SK-N-SH treated with all-trans-retinoic acid at 6 μM for 48 hours (cell line): Measurements from ENCODE around the gene PROZ.

Source experiments
- ATAC-seq: fragments of 200-7000 bp; cut with Tn5 transposase; 3 replicates; pipeline ENCODE4 v1.9.1; 2020; ENCODE audit warnings: mild to moderate bottlenecking, moderate library complexity
- ARNTL ChIP-seq: fragments of 450-650 bp; formaldehyde crosslinking; IDR thresholded peaks from 2 replicates; pipeline ENCODE4 v1.5.0; 2020; ENCODE audit warnings: low read depth, mild to moderate bottlenecking, moderate library complexity, borderline replicate concordance
- BACH2 ChIP-seq: fragments of 250-450 bp; sonication (Bioruptor Pico); IDR thresholded peaks from 2 replicates; pipeline ENCODE4 v1.9.0; 2021; ENCODE audit warnings: mild to moderate bottlenecking, borderline replicate concordance
- CSRNP3 ChIP-seq: fragments of 250-450 bp; sonication (Bioruptor Pico); IDR thresholded peaks from 2 replicates; pipeline ENCODE4 v1.5.1; 2021; ENCODE audit warnings: mild to moderate bottlenecking, moderate library complexity
- ESRRG ChIP-seq: fragments of 250-450 bp; sonication (Bioruptor Pico); IDR thresholded peaks from 2 replicates; pipeline ENCODE4 v1.6.1; 2021; ENCODE audit warnings: mild to moderate bottlenecking
- GLIS3 ChIP-seq: fragments of 250-450 bp; sonication (Bioruptor Pico); IDR thresholded peaks from 2 replicates; pipeline ENCODE4 v1.5.0; 2020; ENCODE audit warnings: mild to moderate bottlenecking, moderate library complexity
- ISL1 ChIP-seq: fragments of 250-450 bp; sonication (Bioruptor Pico); IDR thresholded peaks from 2 replicates; pipeline ENCODE4 v2.1.2; 2022; ENCODE audit warnings: mild to moderate bottlenecking, moderate library complexity
- OSR1 ChIP-seq: fragments of 250-450 bp; sonication (Bioruptor Pico); IDR thresholded peaks from 2 replicates; pipeline ENCODE4 v1.8.0; 2022; ENCODE audit warnings: moderate library complexity, mild to moderate bottlenecking, inconsistent platforms
- PATZ1 ChIP-seq: fragments of 250-450 bp; sonication (Bioruptor Pico); IDR thresholded peaks from 2 replicates; pipeline ENCODE4 v1.8.0; 2020; ENCODE audit warnings: mild to moderate bottlenecking, moderate library complexity, borderline replicate concordance
- POU6F1 ChIP-seq: fragments of 250-450 bp; sonication (Bioruptor Pico); IDR thresholded peaks from 2 replicates; pipeline ENCODE4 v1.8.0; 2021; ENCODE audit warnings: low read depth, mild to moderate bottlenecking, moderate library complexity, borderline replicate concordance
- PPARA ChIP-seq: fragments of 250-450 bp; sonication (Bioruptor Pico); IDR thresholded peaks from 2 replicates; pipeline ENCODE4 v1.5.0; 2020; ENCODE audit warnings: mild to moderate bottlenecking, borderline replicate concordance
- RARB ChIP-seq: fragments of 250-450 bp; sonication (Bioruptor Pico); IDR thresholded peaks from 2 replicates; pipeline ENCODE4 v1.8.0; 2021; ENCODE audit warnings: mild to moderate bottlenecking, moderate library complexity
- SNAI2 ChIP-seq: fragments of 250-450 bp; sonication (Bioruptor Pico); IDR thresholded peaks from 2 replicates; pipeline ENCODE4 v1.5.0; 2020; ENCODE audit warnings: mild to moderate bottlenecking, moderate library complexity
- TOX ChIP-seq: fragments of 250-450 bp; sonication (Bioruptor Pico); IDR thresholded peaks from 2 replicates; pipeline ENCODE4 v1.8.0; 2021; ENCODE audit warnings: mild to moderate bottlenecking, moderate library complexity, borderline replicate concordance
- TSHZ2 ChIP-seq: fragments of 250-450 bp; sonication (Bioruptor Pico); IDR thresholded peaks from 2 replicates; pipeline ENCODE4 v1.5.0; 2020; ENCODE audit warnings: mild to moderate bottlenecking, moderate library complexity
- ZNF565 ChIP-seq: fragments of 450-650 bp; formaldehyde crosslinking; conservative IDR thresholded peaks from 2 replicates; pipeline ENCODE4 v1.5.0; 2020; ENCODE audit warnings: low read depth, mild to moderate bottlenecking, moderate library complexity
- ZNF8 ChIP-seq: fragments of 450-650 bp; formaldehyde crosslinking; IDR thresholded peaks from 2 replicates; pipeline ENCODE4 v1.5.0; 2020; ENCODE audit warnings: mild to moderate bottlenecking, moderate library complexity

PROZ gene

GRCh38 chr13:113117335-113117872 lies 41.0 kb upstream of the PROZ start:
- TF ChIP-seq OSR1 (no peak), TSHZ2 (CRISPR knock-in tag) (no peak), PATZ1 (CRISPR knock-in tag) (no peak), ISL1 (CRISPR knock-in tag) (no peak), GLIS3 (CRISPR knock-in tag) (no peak), ESRRG (CRISPR knock-in tag) (no peak), ZNF565 (no peak), SNAI2 (CRISPR knock-in tag) (no peak)
- no peak for ATAC-seq

- no peak for ATAC-seq
- TF ChIP-seq PPARA = no peak
- TF ChIP-seq ZNF565 = no peak
- no peak for TF ChIP-seq ZNF8 (CRISPR knock-in tag)
- no peak for TF ChIP-seq POU6F1 (CRISPR knock-in tag)
- no peak for TF ChIP-seq TOX (CRISPR knock-in tag)
- TF ChIP-seq SNAI2 (CRISPR knock-in tag) = no peak
- TF ChIP-seq GLIS3 (CRISPR knock-in tag) = no peak
- no peak for TF ChIP-seq TSHZ2 (CRISPR knock-in tag)
Measured at GRCh38 chr13:113117911-113118260, 40.6 kb upstream of the PROZ start.

- no peak for TF ChIP-seq ZNF8 (CRISPR knock-in tag)
- no peak for TF ChIP-seq POU6F1 (CRISPR knock-in tag)
- TF ChIP-seq TOX (CRISPR knock-in tag) = no peak
- TF ChIP-seq ZNF565 = no peak
- TF ChIP-seq CSRNP3 (CRISPR knock-in tag) = no peak
- no peak for TF ChIP-seq PPARA
- no peak for TF ChIP-seq SNAI2 (CRISPR knock-in tag)
- no peak for TF ChIP-seq BACH2
- no peak for TF ChIP-seq TSHZ2 (CRISPR knock-in tag)
- no peak for TF ChIP-seq RARB (CRISPR knock-in tag)
- TF ChIP-seq ARNTL = no peak
- TF ChIP-seq GLIS3 (CRISPR knock-in tag) = no peak
- no peak for ATAC-seq
Measured at GRCh38 chr13:113118261-113119021, 40.0 kb upstream of the PROZ start.
